GM19023 (cell line): ENCODE results near the gene TYW1B.
A peak's percentile ranks its signal among the peaks of the same experiment; 100 is the strongest.
"Not testable (repeated sequence)": the region's sequence is repeated elsewhere in the genome, so short reads cannot be mapped to it uniquely, and the experiment has no call there.

ENCODE experiments used
- ATAC-seq: cut with Tn5 transposase; IDR thresholded peaks from one replicate; pipeline ENCODE4 v1.9.1; 2021; ENCODE audit warnings: mild to moderate bottlenecking, moderate library complexity; ENCODE audit not compliant: unreplicated experiment

The TYW1B gene, protein sequence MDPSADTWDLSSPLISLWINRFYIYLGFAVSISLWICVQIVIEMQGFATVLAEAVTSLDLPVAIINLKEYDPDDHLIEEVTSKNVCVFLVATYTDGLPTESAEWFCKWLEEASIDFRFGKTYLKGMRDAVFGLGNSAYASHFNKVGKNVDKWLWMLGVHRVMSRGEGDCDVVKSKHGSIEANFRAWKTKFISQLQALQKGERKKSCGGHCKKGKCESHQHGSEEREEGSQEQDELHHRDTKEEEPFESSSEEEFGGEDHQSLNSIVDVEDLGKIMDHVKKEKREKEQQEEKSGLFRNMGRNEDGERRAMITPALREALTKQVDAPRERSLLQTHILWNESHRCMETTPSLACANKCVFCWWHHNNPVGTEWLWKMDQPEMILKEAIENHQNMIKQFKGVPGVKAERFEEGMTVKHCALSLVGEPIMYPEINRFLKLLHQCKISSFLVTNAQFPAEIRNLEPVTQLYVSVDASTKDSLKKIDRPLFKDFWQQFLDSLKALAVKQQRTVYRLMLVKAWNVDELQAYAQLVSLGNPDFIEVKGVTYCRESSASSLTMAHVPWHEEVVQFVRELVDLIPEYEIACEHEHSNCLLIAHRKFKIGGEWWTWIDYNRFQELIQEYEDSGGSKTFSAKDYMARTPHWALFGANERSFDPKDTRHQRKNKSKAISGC

DNA sequence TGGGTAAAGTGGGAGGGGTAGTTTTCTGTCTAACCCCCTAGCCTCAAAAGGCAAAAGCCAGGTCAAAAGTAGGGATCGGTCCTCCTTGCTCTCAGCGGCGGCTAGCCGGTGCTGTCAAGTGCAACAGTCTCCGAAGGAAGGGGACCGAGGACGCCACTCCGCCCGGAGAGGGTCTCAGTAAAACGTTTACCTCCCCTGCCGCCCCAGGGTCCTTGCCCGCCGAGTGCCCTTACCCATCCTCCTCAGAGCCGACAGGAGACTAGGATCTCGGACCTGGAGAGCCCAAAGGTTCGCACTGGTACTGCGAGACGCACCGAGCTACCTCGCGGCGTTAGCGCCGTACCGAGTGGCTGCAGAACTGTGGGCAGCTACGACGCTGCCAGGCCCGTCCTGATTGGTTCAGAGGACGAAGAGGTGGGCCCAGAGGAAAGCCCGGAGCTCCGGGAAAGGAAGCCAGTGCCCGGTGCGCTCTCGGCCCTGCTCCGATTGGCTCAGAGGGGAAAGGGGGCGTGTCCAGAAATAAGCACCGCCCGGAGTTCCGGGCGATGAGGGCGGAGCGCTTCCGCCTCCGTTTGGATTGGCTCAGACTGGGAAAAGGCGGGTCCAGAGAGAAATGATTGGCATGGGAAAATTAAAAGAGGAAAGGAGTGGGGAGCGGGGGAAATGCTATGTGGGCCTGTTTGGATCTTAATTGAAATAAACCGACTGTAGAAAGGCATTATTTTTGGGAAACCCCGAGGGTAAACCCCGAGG is at the start of gene TYW1B:
TYW1B (minus strand) TSS at position 362 of the 753 bp plus-strand sequence; CDS start at position 237, 125 bp downstream.
- ATAC-seq = peak; percentile 91

GRCh38 chr7:72867591-72867990 is 39.6 kb upstream of the TYW1B start:
- ATAC-seq = not testable (repeated sequence)

- ATAC-seq = not testable (repeated sequence)
Observed at GRCh38 chr7:72858846-72859400, 30.9 kb upstream of the TYW1B start.

DNA sequence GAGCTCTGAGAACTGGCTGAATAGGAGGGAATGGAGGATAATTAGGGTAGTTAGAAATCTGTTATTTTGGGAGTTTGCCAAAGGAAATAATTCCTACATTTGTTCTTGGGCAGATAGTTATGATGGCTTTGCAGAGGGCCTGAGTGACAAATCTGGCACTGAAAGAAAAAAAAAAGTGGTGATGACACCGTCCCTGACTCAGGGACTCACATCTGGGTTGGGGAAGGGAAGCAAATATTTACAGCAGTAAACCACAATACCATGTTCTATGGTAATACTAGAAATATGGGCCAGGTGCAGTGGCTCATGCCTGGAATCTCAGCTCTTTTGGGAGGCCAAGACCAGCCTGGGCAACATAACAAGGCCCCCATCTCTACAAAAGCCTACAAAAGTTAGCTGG is 29.9 kb upstream of the TYW1B start:
- ATAC-seq = not testable (repeated sequence)

- ATAC-seq = not testable (repeated sequence)
Observed at GRCh38 chr7:72855261-72855660, 27.3 kb upstream of the TYW1B start.

DNA sequence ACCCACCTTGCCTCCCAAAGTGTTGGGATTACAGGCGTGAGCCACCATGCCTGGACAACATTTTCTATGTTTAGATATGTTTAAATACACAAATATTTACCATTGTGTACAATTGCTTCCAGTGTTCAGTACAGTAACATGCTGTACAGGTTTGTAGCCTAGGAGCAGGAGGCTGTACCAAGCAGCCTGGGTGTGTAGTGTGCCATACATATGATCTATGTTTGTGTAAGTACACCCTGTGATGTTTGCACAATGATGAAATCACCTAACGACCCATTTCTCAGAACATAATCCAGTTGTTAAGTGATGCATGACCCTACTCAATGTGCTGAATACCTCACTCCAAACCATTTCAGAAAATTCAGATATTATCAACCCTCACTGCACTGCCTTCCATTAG is 24.9 kb upstream of the TYW1B start:
- ATAC-seq = not testable (repeated sequence)

DNA sequence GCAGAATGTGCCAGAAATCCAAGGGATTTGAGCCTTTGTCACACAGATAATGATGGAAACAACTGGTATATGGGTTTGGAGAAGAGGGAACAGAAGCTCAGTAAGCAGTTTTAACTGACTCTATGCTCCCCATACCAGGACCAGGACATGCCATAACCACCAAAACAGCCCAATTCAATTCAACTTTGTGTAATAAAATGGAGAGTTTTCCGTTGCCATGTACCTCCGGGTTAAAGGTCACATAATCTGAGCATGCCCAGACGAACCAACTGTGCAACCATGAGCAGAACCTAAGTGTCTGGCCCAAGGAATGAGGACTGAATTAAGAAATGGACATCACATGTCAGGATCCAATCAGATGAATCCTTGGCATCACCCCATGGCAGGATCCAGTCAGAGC is 22.7 kb upstream of the TYW1B start:
- ATAC-seq = not testable (repeated sequence)

DNA sequence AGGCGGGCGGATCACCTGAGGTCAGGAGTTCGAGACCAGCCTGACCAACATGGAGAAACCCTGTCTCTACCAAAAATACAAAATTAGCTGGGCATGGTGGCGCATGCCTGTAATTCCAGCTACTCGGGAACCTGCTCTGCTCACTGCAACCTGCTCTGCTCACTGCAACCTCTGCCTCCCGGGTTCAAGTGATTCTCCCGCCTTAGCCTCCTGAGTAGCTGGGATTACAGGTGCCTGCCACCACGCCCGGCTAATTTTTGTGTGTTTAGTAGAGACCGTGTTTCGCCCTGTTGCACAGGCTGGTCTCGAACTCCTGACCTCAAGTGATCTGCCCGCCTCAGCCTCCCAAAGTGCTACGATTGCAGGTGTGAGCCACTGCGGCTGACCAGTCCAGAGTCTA is 16.1 kb upstream of the TYW1B start:
- not testable (repeated sequence) for ATAC-seq

GRCh38 chr7:72843166-72843565 is 15.2 kb upstream of the TYW1B start:
- not testable (repeated sequence) for ATAC-seq

- not testable (repeated sequence) for ATAC-seq
Observed at GRCh38 chr7:72840966-72841511, 13.0 kb upstream of the TYW1B start.

GRCh38 chr7:72838315-72838714 is 10.3 kb upstream of the TYW1B start:
- ATAC-seq = not testable (repeated sequence)

GRCh38 chr7:72837291-72837690 is 9.3 kb upstream of the TYW1B start:
- ATAC-seq = not testable (repeated sequence)

GRCh38 chr7:72830567-72830966 is 2.6 kb upstream of the TYW1B start:
- ATAC-seq = not testable (repeated sequence)

DNA sequence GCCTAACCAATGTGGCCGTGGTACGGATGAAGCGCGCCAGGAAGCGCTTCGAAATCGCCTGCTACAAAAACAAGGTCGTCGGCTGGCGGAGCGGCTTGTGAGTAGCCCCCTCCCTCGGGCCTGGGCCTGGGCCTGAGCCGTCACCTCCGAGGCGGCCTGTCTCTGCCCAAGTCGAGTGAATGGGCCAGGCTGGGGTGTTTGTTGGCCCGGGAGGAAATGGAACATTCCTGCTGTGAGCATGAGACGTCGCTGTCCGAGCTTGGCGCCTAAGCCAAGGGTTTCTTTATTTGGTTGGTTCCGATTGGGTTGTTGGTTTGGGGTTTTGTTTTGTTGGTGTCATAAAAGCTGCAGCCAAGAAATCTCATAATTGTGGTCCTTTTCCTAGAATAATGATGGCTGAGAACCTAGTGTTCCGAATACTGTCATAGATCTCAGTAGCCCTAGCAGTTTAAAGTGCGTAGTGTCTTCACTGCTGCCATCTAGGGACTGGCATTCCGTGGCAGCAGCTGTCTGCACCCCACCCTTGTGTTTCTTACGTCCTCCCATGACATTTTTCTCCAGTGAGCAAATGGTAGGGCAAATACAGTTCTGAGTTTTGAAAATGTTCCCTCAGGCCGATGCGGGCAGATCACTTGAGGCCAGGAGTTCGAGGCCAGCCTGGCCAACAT is 1.8 kb upstream of the TYW1B start:
- peak; percentile 21 for ATAC-seq

GRCh38 chr7:72829291-72829686 is 1.3 kb upstream of the TYW1B start:
- ATAC-seq = peak; percentile 47

GRCh38 chr7:72823765-72824732 is 4.0 kb downstream of the TYW1B start:
- not testable (repeated sequence) for ATAC-seq

- ATAC-seq = not testable (repeated sequence)
Observed at GRCh38 chr7:72822497-72822896, 5.5 kb downstream of the TYW1B start.

GRCh38 chr7:72818663-72819361 is 9.2 kb downstream of the TYW1B start:
- not testable (repeated sequence) for ATAC-seq
